Loucy (cell line): Measurements from ENCODE around the gene TMEM132C.

Experiments used
- CTCF ChIP-seq: fragments of 200-600 bp; sonication (generic); conservative IDR thresholded peaks from 2 replicates; pipeline ENCODE4 v1.5.1; 2014; ENCODE audit warnings: mild to moderate bottlenecking, antibody characterized with exemption, low read length
- EZH2phosphoT487 ChIP-seq: fragments of 200-600 bp; IDR thresholded peaks from 2 replicates; pipeline ENCODE4 v1.6.1; 2018; ENCODE audit warnings: antibody characterized with exemption, mild to moderate bottlenecking, moderate library complexity, borderline replicate concordance

GRCh38 chr12:128594521-128594920 lies 327.6 kb downstream of the TMEM132C start:
- TF ChIP-seq CTCF (no peak), EZH2phosphoT487 (no peak)
